ENCODE results near the gene PIM1. TPM values are rescaled to one million over a fixed set of nuclear protein-coding genes. Genes with fewer than 3 reads are reported as not detected.

PIM1 gene
- total RNA-seq, 1 donor from 2014 or later, result 12.8 TPM

- no peaks in the 10 kb centered on the region for H3K36me3 Mint-ChIP-seq (ENCODE audit: unreplicated experiment)
- no peak overlapping the region for H3K4me3 Mint-ChIP-seq (ENCODE audit: unreplicated experiment)
- H3K9me3 Mint-ChIP-seq (ENCODE audit: unreplicated experiment), result no peaks in the 10 kb centered on the region
- no peak for TF ChIP-seq CTCF (IDR thresholded peaks at IDR 0.05)
- peaks cover 66% of the 10 kb centered on the region for H3K4me1 Mint-ChIP-seq (ENCODE audit: unreplicated experiment)
- peak overlapping the region; percentile 100 for H3K27ac Mint-ChIP-seq (ENCODE audit: unreplicated experiment)
- no peak for DNase-seq (ENCODE audit: extremely low spot score, unreplicated experiment)
- no peaks in the 10 kb centered on the region for H3K27me3 Mint-ChIP-seq (ENCODE audit: unreplicated experiment)
Observed at GRCh38 chr6:37138856-37139229, 31.1 kb upstream of the PIM1 start.

- Mint-ChIP-seq H3K4me1 (ENCODE audit: unreplicated experiment) (peaks cover 67% of the 10 kb centered on the region), H3K27me3 (ENCODE audit: unreplicated experiment) (no peaks in the 10 kb centered on the region), H3K36me3 (ENCODE audit: unreplicated experiment) (no peaks in the 10 kb centered on the region), H3K9me3 (ENCODE audit: unreplicated experiment) (no peaks in the 10 kb centered on the region), H3K4me3 (ENCODE audit: unreplicated experiment) (no peak overlapping the region), H3K27ac (ENCODE audit: unreplicated experiment) (peak overlapping the region; percentile 18)
- no peak for DNase-seq (ENCODE audit: extremely low spot score, unreplicated experiment)
- TF ChIP-seq CTCF (IDR thresholded peaks at IDR 0.05), result no peak
Observed at GRCh38 chr6:37139230-37139962, 30.6 kb upstream of the PIM1 start.

DNA sequence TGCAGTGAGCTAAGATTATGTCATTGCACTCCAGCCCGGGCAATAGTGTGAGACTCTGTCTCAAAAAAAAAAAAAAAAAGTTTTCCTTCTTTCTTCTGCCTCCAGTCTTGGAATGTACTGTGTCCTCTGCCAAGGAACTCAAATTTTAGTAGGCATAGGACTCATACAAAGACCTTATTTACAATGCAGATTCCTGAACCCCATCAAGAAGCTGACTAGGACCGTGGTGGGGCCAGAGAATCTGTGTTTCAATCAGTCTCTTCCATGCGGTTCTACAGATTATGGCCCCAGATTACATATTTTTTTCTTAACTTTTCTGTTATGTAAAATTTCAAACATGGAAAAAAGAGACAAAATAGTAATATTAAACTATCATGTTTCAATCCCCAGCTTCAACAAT lies 29.8 kb upstream of the PIM1 start:
- H3K27ac Mint-ChIP-seq (ENCODE audit: unreplicated experiment), result no peak overlapping the region
- no peaks in the 10 kb centered on the region for H3K9me3 Mint-ChIP-seq (ENCODE audit: unreplicated experiment)

DNA sequence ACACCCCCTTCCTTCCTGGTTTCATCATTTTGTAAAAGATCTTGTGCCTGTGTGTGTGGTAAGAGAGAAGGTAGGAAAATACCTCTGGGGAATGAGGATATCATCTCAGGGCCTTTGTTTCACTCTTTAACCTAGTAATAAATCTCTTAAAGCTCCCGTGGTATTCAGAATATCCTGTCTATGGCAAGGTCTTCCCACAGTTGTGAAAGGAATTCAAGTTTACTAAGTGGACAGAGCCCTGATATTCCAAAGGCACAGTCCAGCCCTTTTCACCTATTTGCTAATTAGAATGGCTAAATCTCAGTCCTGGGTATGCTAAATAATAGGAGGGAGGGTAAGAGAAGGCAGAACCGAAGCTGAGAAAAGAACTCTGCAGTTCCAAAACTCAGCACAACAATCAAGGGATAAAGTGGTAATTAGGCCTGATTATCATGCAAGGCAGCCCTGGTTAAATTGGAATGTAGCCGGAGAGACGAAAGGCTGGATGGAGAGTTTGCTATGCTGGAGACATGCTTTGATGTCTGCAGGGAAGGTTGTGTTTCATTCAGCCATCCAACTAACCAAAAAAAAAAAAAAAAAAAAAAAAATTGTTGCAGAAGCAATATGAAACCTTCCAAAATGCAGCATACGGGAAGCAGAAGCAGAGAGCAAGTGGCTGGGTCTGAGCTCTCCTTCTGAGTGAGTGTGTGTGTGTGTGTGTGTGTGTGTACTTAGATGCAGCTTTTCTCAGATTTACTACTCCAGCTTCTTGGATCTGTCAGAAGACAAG lies 28.5 kb upstream of the PIM1 start:
- Mint-ChIP-seq H3K27me3 (ENCODE audit: unreplicated experiment) (no peaks in the 10 kb centered on the region), H3K4me3 (ENCODE audit: unreplicated experiment) (no peak overlapping the region), H3K36me3 (ENCODE audit: unreplicated experiment) (no peaks in the 10 kb centered on the region), H3K9me3 (ENCODE audit: unreplicated experiment) (no peaks in the 10 kb centered on the region), H3K4me1 (ENCODE audit: unreplicated experiment) (peaks cover 61% of the 10 kb centered on the region), H3K27ac (ENCODE audit: unreplicated experiment) (peak overlapping the region; percentile 74)
- TF ChIP-seq CTCF (IDR thresholded peaks at IDR 0.05), result no peak
- no peak for DNase-seq (ENCODE audit: extremely low spot score, unreplicated experiment)

More for the DNA sequence above, 29.8 kb upstream of the PIM1 start:
- H3K36me3 Mint-ChIP-seq (ENCODE audit: unreplicated experiment), result no peaks in the 10 kb centered on the region
- H3K4me3 Mint-ChIP-seq (ENCODE audit: unreplicated experiment), result no peak overlapping the region
- no peak for TF ChIP-seq CTCF (IDR thresholded peaks at IDR 0.05)
- H3K27me3 Mint-ChIP-seq (ENCODE audit: unreplicated experiment), result no peaks in the 10 kb centered on the region
- DNase-seq (ENCODE audit: extremely low spot score, unreplicated experiment), result no peak
- H3K4me1 Mint-ChIP-seq (ENCODE audit: unreplicated experiment), result peaks cover 65% of the 10 kb centered on the region

- Mint-ChIP-seq H3K9me3 (ENCODE audit: unreplicated experiment) (no peaks in the 10 kb centered on the region), H3K4me1 (ENCODE audit: unreplicated experiment) (peaks cover 54% of the 10 kb centered on the region), H3K27ac (ENCODE audit: unreplicated experiment) (peak overlapping the region; percentile 74), H3K27me3 (ENCODE audit: unreplicated experiment) (no peaks in the 10 kb centered on the region), H3K4me3 (ENCODE audit: unreplicated experiment) (no peak overlapping the region), H3K36me3 (ENCODE audit: unreplicated experiment) (no peaks in the 10 kb centered on the region)
- no peak for DNase-seq (ENCODE audit: extremely low spot score, unreplicated experiment)
- no peak for TF ChIP-seq CTCF (IDR thresholded peaks at IDR 0.05)
Observed at GRCh38 chr6:37142050-37142614, 27.8 kb upstream of the PIM1 start.
